ENCODE results near the gene KRT74.

The KRT74 gene

GRCh38 chr12:52568111-52568510 is 5.5 kb downstream of the KRT74 start:
- DNase-seq: no peak

- DNase-seq: no peak
Measured at GRCh38 chr12:52566847-52567291, 6.8 kb downstream of the KRT74 start.

GRCh38 chr12:52564582-52564981 is 9.1 kb downstream of the KRT74 start:
- DNase-seq: no peak

DNA sequence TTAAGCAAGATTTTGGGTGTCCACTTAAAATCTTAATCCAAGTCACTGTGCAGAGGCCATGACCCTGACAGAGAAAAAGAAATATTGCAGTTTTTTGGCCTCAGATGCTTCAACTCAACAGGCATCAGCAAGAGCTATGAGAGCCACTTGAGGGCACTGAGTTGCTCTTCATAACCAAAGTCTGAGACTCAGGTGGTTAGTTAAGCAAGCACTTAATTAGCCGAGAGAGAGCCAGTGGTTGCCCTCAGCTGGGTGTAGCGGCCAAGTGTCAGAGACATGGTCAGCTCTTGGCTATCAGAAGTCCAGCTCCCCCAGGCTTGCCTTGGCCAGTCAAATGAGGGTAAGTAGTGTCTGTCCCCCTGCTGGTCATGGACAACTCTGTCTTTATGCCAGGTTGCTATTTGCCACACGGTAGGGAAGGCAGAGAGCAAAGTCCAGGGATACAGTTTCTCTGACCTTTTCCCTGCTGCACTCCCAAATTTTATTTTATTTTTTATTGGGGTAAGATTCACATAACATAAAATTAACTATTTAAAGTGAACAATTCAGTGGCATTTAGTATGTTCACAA is 11.7 kb downstream of the KRT74 start:
- DNase-seq: no peak

DNA sequence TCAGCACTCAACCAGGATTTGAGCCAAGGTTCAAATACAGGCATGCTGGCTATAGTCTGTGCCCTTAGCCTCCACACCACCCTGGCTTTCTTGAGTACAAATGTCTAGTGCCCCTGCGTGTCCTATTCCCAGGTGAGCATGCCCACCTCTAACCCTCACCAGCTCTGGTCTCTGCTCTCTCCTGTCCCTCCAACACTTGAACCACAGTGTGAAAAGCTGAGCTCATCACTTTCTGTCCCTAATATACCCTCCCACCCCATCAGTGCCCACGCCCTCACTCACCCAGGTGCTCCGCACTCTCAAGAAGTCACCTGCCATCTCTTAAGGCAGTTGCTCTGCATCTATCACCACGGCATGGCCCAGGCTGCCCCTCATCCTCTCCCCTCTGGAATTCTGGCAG is 13.7 kb downstream of the KRT74 start:
- DNase-seq: no peak

DNA sequence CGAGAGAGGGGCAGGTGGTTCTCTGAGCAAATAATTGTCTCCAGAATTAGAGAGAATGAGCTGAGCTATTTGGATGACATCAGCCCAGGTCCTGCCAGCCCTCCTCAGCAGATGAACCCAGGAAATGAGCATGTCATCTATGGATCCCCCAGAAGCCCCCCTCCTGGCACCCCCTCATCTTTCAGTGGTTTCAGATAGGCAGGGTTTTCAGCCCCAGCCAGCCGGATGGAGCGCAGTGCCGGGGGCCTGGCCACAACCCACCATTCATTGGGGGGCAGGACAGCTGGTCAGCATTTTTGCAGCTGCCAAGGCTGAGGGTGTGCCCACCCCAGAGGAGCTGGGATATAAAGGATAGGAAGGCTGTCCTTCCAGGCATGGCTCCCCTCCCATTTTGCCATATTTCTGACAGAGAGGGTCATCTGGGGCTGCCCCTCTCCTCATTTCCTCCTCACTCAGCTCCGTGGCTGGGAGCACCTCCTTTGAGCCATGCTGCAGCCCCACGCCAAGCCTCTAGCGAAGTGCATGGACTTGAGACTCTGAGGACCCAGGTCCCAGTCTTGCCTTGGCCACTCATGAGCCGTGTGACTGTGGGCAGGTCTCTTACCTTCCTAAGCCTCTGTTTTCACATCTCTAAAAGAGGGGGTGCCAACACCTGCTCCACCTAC is 14.7 kb downstream of the KRT74 start:
- DNase-seq: no peak

DNA sequence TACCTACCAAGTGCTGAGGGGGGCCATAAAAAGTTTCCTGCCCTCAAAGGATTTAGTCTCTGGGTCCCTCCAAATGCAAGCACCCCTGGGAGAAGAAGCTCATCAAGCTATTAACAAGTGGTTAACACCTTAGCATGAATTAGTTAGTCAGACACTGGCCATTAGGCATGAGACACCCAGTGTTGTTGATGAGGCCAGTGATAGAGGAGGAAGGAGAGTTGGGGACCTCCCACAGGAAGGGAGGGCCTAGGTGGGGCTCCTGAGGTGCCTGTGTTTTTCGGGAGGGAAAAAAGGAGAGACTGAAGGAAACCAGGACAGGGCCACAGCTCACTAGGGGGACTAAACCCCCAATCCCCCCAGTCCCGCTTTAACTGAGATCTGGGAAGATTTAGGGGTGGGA is 16.2 kb downstream of the KRT74 start:
- DNase-seq: no peak

GRCh38 chr12:52555577-52555976 is 18.1 kb downstream of the KRT74 start:
- DNase-seq: no peak

DNA sequence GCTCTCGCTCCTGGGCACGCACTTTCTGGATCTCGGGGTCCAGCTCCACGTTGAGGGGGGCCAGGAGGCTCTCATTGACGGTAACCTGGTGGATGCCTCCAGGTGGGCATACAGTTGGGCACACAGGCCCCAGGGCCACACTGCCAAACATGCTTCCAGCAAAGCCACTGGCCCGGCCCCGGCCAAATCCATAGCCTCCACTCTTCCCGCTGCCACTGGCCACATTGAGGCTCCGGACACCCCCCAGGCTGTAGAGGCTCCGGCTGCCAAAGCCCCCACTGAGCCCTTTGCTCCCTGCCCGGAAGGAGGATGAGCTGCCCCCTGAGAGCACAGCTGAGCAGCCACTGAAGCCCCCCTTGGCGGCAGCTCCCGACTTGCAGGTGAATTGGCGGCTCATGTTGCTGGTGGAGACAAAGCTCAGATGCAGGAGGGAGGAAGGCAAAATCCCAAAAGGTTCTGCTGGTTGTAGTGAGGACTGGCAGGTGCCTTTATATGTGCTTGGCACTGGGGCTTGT is 20.9 kb downstream of the KRT74 start, which contains the start of gene KRT71:
Gene KRT71, minus strand, starts transcription at position 465 of the 515 bp plus-strand sequence. Its CDS starts 68 bp downstream, at position 397.
- DNase-seq: no peak

GRCh38 chr12:52552055-52552454 is 21.6 kb downstream of the KRT74 start:
- no peak for DNase-seq

GRCh38 chr12:52551216-52551865 is 22.3 kb downstream of the KRT74 start:
- DNase-seq: no peak

DNA sequence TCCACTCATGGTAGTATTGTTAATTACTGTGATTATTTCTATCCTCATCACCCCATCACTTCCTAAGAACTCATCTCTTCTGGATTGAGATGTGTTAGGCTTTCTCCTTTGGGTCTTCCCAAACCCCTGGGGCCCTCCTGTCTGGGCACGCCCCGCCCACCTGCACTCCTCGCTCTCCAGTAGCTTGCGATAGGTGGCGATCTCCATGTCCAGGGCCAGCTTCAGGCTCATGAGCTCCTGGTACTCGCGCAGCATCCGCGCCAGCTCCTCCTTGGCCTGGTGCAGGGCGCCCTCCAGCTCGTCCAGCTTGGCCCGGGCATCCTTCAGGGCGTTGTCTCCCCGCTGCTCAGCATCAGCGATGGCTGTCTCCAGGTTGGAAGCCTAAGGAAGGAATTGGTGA is 27.5 kb downstream of the KRT74 start:
- DNase-seq: no peak

- DNase-seq: no peak
Measured at GRCh38 chr12:52543985-52544883, 29.4 kb downstream of the KRT74 start.

DNA sequence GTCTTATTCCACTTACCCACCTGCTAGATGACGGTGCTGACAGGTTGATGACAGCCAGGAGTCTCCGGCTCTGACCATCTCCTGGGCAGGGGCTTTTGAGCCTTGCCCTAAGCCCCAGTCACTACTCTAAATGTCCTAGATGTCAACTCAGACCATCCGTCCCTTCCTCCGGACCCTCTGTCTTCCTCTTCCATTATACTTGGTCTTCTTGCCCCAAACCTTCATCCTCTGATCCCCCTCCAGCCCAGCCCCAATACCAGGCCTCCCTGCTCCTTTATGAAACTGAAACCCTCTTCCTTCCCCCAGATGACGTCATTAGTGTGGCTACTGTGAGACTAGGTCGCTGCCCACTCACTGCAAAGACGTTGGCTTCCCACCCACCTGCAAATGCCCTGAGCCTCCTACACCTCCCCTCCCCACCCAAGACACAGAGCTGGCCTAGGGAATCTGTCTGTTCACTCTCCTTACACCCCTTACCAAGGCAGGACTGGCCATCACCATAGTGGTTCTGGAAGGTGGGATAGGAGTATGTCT is 30.8 kb downstream of the KRT74 start:
- DNase-seq: no peak

- no peak for DNase-seq
Measured at GRCh38 chr12:52542157-52542556, 31.5 kb downstream of the KRT74 start.

DNA sequence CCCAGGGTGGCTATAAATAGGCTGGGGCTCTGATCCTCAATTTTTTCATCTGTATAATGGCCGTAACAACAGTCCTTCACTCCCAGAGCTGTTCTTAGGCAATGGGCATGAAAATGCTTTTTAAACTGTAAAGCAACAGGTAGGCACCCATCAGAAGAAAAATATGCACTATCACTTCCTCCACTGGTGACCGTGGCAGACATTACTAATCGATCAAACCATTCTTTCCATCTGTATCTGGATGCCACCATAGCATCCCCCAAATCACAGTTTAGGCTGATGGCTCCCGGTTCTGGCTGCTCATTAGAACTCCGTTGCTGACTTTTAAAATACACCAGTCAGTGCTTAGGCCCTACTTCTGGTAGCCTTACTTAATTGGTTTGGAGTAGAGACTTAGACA is 31.9 kb downstream of the KRT74 start:
- no peak for DNase-seq

- no peak for DNase-seq
Measured at GRCh38 chr12:52540531-52540930, 33.1 kb downstream of the KRT74 start.

- DNase-seq: no peak
Measured at GRCh38 chr12:52539821-52540173, 33.8 kb downstream of the KRT74 start.

DNA sequence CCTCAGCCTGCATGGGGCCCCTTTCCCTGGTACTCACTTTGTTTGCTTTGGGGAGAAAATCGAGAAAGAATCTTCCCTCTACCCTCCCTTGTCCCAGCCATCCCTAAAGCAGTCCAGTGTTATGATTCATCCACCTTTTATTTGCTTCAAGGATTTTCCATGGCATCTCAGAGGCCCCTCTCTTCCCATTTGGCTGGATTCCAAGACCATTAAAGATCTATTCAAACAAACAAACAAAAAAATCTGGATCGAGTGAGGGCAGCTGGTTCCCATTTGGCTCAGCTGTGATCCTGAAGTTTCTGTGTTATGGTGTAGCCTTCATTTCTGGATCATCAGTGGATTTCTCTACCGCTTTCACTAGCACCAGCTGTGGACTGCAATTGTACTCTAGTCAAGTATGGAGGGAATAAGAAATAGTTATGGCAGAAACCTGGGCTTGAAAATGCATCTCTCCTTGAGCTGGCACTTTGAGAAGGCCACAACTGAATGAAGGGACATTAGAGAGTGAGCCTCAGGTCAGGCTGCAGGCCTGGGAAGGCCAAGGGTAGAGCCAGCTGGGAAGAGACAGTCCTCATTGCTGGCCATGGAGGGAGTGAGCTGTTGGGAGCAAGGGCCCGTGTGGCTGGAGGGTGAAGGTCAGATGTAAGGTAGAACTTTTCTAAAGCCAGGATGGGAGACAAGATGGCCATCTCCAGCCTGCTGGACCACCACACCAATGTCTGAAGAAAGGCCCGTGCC is 34.4 kb downstream of the KRT74 start:
- no peak for DNase-seq

GRCh38 chr12:52537101-52537500 is 36.5 kb downstream of the KRT74 start:
- no peak for DNase-seq

GRCh38 chr12:52535574-52535973 is 38.1 kb downstream of the KRT74 start:
- DNase-seq: no peak

GRCh38 chr12:52534482-52534881 is 39.2 kb downstream of the KRT74 start:
- DNase-seq: no peak

Data from activated effector memory CD4-positive, alpha-beta T cell treated with anti-CD3 and anti-CD28 coated beads, Interleukin-2, amount 50 U/mL, for 16 hours (primary cell).